Fibroblast of villous mesenchyme (primary cell): ENCODE results near the gene MVP. TPM values are rescaled to one million over a fixed set of nuclear protein-coding genes. Genes with fewer than 3 reads are reported as not detected.

Experiments
- DNase-seq: peaks from one replicate; pipeline ENCODE4 v3.0.0-alpha.2; 2010; ENCODE audit warnings: low read depth
- H3K4me3 ChIP-seq: 2 replicates; pipeline ENCODE4 v1.5.1; 2011; ENCODE audit warnings: low read depth, mild to moderate bottlenecking, low read length
- total RNA-seq: library from RNA; depleted of rRNA; stranded (reverse); fragments of >200 nt; gene quantifications from 2 replicates; pipeline ENCODE4 v1.2.3, GENCODE V29; 2012
- TF ChIP-seq, protein P1 (sequence below): IDR thresholded peaks from 2 replicates; pipeline ENCODE4 v1.5.1; 2012; ENCODE audit warnings: low read depth, mild to moderate bottlenecking, low read length; ENCODE audit not compliant: insufficient read depth

Gene MVP
- total RNA-seq, 1 donor = 211 TPM

DNA sequence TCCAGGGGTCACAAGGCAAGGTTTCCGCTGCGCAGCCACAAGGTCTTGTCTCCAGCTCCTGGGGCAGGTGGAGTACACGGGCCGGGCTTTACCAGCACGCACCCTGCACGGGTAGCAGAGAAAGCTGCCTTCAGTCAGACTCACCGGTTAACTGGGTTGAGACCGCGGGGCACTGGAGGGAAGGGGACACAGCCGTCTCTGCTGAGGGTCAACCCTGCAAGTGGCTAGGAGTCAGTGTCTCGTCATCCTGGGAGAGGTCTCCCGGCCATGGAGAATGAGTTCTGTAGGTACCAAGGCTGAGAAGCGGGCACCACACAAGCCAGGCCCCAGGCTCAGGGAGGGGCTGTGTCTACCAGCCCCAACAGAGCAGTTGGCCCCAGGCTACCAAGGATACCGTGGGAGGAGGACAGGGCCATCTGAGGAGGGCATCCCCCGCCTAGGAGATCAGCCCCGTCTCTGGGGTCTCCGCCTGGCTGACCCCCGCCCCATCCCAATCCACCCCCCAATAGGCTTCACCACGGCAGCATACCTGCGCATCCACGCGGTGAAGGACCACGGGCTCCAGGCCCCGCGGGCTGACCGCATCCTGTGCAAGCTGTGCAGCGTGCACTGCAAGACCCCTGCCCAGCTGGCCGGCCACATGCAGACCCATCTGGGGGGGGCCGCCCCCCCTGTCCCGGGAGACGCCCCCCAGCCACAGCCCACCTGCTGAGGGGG lies 11.1 kb upstream of the MVP start:
- no peak for DNase-seq
- TF ChIP-seq, protein P1, sequence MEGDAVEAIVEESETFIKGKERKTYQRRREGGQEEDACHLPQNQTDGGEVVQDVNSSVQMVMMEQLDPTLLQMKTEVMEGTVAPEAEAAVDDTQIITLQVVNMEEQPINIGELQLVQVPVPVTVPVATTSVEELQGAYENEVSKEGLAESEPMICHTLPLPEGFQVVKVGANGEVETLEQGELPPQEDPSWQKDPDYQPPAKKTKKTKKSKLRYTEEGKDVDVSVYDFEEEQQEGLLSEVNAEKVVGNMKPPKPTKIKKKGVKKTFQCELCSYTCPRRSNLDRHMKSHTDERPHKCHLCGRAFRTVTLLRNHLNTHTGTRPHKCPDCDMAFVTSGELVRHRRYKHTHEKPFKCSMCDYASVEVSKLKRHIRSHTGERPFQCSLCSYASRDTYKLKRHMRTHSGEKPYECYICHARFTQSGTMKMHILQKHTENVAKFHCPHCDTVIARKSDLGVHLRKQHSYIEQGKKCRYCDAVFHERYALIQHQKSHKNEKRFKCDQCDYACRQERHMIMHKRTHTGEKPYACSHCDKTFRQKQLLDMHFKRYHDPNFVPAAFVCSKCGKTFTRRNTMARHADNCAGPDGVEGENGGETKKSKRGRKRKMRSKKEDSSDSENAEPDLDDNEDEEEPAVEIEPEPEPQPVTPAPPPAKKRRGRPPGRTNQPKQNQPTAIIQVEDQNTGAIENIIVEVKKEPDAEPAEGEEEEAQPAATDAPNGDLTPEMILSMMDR = no peak
- peak overlapping the region; percentile 68 for H3K4me3 ChIP-seq

DNA sequence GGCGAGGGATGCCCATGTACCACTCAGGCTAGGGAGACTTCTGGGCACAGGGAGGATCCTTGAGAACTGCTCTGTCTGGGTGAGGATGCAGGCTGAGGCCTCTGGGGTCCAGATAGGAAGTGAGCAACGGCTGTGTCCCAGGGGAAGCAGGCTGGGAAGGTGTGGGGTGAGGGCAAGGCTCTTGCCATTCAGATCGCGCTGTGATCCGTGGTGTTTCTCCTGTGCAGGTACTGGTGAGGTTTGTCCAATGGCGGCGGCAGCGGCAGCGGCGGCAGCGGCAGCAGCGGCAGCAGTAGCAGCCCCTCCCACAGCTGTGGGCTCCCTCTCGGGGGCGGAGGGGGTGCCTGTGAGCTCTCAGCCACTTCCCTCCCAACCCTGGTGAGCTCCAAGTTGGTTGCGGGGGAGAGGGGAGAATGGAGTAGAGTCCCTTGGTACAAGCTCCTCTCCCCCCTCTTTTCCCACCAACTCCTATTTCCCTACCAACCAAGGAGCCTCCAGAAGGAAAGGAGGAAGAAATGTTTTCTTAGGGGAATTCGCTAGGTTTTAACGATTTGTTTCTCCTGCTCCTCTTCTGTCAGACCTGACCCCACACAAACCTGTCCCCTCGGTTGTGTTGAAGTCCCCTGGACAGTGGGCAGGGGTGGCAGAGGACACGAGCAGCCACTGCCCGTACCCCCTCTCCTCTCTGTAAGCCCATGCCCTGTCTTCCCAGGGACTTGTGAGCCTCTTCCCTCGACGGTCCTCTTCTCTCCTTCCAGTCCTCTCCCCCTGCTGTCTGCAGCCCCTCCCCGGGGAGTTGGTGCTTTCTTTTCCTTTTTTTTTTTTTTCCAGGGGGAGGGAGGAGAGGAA lies 10.2 kb upstream of the MVP start:
- TF ChIP-seq, protein P1 = no peak
- DNase-seq = no peak
- no peak overlapping the region for H3K4me3 ChIP-seq

DNA sequence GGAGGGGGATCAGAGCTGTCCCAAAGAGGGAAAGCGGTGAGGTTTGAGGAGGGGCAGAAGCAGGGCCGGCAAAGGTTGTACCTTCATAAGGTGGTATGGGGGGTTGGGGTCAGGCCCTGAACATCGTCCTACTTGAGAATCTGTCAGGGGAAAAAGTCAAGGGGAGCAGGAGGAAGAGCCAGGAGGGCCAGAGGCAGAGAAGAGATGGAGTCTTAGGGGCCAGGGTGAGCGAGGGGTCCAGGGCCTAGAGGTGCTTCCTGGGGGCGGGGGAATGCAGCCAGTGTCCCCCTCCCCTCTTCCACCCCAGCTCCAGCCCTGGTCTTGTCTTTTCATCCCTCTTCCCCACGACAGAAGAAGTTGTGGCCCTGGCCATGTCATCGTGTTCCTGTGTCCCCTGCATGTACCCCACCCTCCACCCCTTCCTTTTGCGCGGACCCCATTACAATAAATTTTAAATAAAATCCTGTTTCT lies 9.5 kb upstream of the MVP start:
- DNase-seq = no peak
- H3K4me3 ChIP-seq = peak overlapping the region; percentile 12
- TF ChIP-seq, protein P1 = no peak

DNA sequence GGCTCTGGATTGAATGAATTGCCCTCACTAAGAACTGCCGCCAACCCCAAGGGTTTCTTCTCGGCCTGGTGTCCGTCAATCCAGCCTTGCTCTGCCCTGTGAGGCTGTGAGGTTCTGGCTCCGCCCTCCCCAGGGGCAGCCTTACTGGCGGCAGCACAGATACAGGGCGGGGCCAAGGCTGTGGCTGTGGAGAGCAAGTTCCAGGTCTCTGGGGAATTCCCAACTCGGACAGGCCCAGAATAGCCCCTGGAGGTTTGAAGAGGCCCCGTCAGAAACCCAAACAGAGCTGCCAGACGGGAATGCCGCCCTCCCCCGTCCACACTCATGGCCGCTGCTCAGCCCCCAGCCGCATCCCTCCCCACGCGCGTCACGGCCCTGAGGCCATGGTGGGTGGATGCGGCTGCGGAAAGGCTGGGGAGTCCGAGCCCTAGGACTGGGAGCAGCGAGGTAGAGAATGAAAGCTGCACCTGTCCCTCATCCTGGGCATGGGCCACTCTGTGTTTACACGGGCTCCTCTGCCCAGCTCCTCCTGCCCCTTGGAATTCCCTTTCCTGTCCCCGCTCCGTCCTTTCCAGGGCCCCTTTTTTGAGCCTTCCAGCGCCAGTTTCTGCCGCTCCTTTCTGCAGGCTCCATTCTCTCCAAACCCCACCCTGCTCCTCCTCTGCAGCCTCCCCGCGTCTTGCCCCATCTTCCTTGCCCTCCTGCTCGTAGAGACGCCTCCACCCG lies 8.9 kb upstream of the MVP start:
- H3K4me3 ChIP-seq = peak overlapping the region; percentile 64
- TF ChIP-seq, protein P1 = no peak
- DNase-seq = peak; percentile 98

DNA sequence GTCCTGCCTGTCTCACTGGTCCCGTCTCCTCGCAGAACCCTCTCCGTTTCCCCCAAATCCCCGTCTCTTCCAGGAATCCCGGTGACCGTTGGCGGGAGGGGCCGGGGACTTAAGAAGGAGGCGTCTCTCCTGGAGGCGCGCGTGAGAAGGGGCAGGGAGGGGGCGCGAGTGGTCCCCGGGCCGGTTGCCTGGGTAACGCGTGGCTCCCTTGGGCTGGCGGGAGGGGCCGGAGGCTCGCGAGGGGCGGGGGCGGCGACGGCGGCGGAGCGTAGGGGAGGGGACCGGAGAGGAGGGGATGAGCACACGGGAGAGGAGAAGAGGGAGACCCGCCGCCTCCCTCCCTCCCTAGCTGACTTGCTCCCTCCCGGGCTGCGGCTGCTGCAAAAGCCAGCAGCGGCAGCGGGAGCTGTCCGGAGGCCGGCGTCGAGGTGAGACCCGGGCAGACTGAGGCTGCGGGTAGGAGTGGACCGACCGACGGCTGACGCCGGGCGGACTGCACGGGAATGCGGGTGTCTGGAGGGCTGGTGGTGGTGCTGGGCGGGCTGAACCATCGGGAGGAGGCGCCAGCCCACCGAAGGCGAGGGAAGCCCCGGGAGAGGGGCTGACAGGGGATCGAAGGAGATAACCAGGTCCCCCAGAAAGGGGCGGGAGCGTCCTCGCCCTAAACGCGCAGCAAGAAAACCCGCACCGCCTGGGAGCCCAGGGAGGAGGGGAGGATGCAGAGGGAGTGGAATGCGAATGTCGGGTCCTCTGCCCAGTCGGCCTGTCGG lies 8.2 kb upstream of the MVP start, which contains the start of gene PRRT2:
PRRT2 (plus strand) TSS at position 298 of the 770 bp plus-strand sequence. CDS start 862 bp downstream, outside the sequence.
- peak; percentile 49 for DNase-seq
- TF ChIP-seq, protein P1 = no peak
- peak within 1 kb of the TSS; percentile 64 for H3K4me3 ChIP-seq
